Testis (tissue), 2 donors: ENCODE results near the gene CBX5.

Experiments used
- CTCF ChIP-seq, 3 experiments: fragments of 450-650 bp in 2 of 3; fragments of 200-600 bp in 1 of 3; sonication (generic) in 1 of 3; IDR thresholded peaks; one replicate each; pipeline ENCODE4 v1.5.1; 2016 to 2019; ENCODE audit warnings: antibody characterized with exemption in 3 of 3, mild to moderate bottlenecking in 2 of 3, moderate library complexity in 1 of 3
- POLR2A ChIP-seq: fragments of 450-650 bp; IDR thresholded peaks from one replicate; pipeline ENCODE4 v1.6.1; 2017; ENCODE audit warnings: antibody characterized with exemption, mild to moderate bottlenecking, moderate library complexity

- TF ChIP-seq CTCF (IDR thresholded peaks at IDR 0.05) = peak; percentile 93 to 98 (median 97)
- no peak for TF ChIP-seq POLR2A
Measured at GRCh38 chr12:54201001-54201794, 78.7 kb downstream of the CBX5 start.
